GM19351 (cell line): Measurements from ENCODE around the gene ZNF217.
"Not testable (repeated sequence)": the region's sequence is repeated elsewhere in the genome, so short reads cannot be mapped to it uniquely, and the experiment has no call there.

Experiments used
- ATAC-seq: cut with Tn5 transposase; IDR thresholded peaks from one replicate; pipeline ENCODE4 v1.9.1; 2021; ENCODE audit warnings: mild to moderate bottlenecking, moderate library complexity; ENCODE audit not compliant: unreplicated experiment

The ZNF217 gene

DNA sequence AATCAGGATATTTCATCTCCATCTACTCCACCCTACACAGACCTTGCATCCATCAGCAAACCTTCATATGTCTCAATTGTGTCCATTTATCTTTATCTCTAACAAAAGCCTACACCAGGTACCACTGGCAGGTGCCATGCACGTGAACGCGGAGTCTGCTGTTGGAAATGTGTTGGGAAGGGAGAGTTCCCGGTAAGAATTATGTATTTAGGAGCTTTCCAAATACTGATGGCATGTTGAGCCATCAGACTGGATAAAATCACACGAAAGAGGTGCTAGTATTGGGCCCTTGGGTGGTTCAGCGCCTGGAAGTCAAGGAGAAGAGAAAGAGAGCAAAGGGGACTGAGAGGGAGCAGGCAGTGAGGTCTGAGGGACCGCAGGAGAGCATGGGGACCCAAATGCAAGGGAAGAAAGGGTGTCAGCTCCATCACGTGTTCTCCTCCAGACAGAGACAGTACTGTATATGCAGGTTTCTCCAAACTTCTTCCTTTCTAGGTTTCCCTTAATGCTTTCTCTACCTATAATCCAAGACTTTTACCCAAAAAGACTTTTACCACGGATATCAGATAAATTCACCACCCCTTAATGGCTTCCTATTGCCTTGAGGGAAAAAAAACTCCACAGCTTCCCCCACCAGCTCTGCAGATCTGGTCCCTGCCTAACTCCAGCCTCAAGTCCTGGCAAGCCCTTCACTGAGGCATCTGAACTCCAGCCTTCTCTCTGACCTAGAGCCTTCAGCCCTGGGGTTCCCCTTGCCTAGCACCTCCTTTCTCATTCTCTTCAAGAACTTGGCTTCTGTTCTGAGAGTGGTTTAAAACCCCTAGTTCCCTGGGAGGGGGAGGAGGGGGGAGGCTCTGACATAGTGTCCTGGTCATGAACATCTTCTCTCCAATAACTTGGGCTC is 4.8 kb upstream of the ZNF217 start:
- ATAC-seq = no peak

GRCh38 chr20:53597521-53598120 is 4.0 kb upstream of the ZNF217 start:
- ATAC-seq = no peak

DNA sequence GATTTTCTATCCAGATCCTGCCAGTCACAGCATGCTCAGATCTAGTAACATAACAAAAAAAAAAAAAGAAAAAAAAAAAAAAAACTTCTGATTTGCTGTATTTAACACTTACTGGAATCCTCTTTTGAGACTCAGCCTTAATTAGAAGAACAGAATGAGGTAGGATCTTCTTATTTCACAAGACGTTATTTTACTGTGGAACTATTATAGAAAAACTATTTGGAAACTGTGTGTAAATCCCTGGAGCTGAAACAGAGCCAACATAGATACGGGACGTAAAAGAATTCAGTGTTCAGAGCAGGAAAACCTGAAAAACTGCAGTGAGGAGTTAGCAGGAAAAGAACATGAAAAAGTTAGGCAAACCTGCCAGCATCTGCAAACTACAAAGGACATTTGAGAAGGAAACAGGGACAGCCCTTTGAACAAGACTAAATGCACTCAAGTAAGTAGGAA is 3.4 kb upstream of the ZNF217 start:
- ATAC-seq = no peak

DNA sequence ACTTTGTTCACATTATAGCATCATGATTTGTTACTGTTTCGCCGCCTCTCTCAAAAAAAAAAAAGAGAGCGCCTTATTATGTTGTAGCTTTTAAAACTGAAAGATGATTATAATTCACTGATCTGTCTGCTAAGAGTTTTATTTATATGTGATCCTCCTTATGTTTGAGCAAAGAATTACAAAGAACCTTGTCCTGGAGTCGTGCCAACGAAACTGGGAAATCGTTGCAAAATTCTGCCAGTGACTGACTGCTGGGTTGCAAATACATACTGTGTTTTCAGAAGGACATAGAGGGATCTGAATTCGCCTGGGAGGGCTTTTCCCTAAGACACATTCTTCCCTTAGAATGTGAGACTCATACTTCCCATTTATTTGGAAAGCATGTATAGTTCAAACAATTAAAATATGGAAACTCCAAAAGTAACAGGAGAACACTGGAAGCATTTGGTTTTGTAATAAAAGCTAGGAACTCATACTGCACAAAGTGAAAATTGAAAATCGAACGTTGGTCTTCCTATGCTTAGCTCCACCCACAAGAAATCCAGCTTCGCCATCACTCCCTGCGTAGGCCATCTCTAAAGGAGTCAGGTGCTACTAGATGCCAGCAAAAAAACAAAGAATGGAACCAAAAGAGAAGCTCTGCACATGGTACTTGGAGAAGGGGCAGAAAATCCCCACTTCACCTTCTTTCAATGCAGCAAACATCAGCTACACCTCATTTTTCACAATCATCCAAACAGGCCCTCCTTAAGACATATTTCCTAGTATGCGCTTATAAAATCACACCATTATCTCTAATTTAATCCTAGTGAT is 2.8 kb upstream of the ZNF217 start:
- ATAC-seq = not testable (repeated sequence)

DNA sequence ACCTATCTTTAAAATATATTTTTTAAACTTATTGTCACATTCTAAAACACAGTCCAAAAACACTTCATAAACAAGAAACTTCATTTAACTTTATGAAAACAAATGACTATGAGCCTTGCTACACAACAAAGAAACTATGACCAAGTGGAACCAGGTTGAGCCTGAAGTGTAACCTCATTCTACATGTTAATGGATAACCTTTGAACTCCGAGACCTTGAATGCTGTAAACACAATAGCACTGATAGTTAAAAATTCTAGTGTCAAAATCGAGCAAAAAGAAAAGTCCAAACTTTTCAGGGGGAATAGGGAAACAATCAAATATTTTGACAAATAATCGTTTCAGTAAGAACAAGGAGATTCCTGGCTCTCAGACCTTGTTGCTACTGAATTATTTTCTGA is 2.1 kb upstream of the ZNF217 start:
- ATAC-seq = not testable (repeated sequence)

GRCh38 chr20:53595018-53595378 is 1.4 kb upstream of the ZNF217 start:
- ATAC-seq = no peak

GRCh38 chr20:53594068-53595017 is 704 bp upstream of the ZNF217 start:
- ATAC-seq = peak; percentile 70

GRCh38 chr20:53592992-53593465 is 610 bp downstream of the ZNF217 start:
- no peak for ATAC-seq

GRCh38 chr20:53592454-53592991 is 1.1 kb downstream of the ZNF217 start:
- peak; percentile 17 for ATAC-seq

DNA sequence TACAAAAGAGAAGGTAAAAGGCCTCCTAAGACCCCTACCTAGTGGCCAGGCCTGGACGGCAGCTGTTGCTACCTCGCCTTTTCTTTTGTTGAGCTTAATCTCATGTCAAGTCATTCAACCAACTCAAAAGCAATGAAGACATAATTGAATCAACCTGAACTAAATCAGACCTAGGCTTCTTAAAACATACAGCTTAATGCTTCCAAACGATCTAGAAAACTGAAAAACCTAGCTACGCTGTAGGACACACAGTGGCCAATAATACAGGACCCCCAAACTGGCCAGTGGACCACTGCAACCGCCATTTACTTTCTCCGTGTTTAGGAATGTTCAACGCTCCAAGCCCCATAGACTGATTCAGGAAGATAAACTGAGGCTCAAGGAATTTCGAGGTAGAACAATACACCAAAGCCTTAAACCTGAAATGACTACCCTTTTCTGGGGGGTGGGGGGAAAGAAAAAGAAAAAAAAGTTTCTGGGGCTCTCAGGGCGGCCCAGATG is 1.6 kb downstream of the ZNF217 start:
- not testable (repeated sequence) for ATAC-seq

DNA sequence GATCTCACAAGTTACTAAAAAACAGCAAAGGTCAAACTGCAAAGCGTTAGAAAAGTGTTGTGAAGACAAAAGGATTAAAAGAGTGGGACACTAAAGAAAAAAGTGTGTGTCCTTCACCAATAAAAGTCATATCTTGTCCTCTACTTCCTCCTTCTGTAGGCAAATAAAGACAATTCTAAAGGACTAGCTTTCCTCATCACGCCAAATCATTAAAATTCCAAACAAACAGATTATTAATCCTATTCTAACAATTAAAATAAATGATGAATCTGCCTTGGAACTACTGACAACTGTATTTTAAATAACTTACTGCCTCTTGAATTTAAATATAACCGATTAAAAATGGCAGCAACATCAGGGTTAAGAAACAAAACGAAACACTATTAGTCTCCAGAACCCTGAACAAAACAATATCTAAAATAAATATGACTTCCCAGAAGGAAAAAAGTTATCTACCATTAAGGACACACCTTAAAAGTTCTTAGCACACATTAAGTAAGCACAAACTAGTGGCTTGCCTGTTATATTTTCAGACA is 2.4 kb downstream of the ZNF217 start:
- not testable (repeated sequence) for ATAC-seq

GRCh38 chr20:53590608-53591007 is 3.0 kb downstream of the ZNF217 start:
- not testable (repeated sequence) for ATAC-seq

DNA sequence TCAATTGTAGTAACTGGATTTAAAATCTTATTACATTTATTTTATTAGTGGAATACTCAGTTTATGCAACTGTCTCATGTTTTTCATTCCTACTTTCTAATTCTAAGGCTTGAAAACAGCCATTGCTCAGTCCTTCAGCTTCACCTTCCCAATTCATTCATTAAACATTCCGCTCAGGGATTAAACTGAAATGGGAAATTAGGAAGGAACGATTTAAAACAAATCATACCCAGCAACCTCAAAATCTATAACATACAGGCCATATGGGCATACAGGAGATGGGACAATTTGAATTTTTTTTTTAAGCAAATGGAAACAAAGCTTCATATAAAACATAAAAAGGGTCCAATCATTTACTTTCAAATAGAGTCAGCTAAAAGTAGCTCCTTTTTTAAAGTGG is 3.5 kb downstream of the ZNF217 start:
- ATAC-seq = not testable (repeated sequence)

DNA sequence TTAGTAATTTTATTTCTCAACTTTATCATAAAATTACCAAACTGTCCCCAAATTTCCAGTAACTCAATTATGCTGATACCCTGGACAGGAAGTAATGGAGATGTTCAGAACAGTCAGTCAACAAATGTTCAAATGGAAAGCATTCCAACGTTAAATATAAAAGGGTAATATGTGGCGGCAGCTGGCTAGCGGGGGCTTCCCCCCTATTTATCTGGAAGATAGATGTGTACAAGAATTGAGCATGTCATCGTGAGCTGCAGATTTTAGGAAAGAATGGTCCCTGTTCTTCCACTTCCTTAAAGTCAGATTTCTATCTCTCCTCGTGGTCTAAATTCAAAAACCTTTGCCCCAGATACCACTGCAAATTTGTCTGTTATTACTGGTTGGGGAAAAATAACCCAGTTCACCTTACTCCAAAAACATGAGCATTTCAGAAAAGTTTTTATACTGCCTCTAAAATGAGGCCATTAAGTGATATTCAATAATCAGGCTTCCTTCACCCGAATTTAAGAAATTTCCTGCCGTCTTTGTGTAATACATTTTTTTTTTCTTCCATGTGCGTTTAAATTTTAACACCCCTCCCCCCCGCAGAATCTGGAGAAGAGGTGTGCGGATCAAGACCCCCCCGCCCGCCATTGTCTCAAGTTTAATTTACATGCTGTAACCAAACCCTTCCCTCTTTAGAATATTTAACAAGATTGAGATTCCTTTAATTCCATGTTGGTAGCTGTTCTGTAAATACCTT is 4.1 kb downstream of the ZNF217 start:
- not testable (repeated sequence) for ATAC-seq

- ATAC-seq = not testable (repeated sequence)
Measured at GRCh38 chr20:53587157-53587703, 6.4 kb downstream of the ZNF217 start.

GRCh38 chr20:53586640-53587039 is 7.0 kb downstream of the ZNF217 start:
- no peak for ATAC-seq

- not testable (repeated sequence) for ATAC-seq
Measured at GRCh38 chr20:53585910-53586309, 7.7 kb downstream of the ZNF217 start.

- not testable (repeated sequence) for ATAC-seq
Measured at GRCh38 chr20:53585004-53585569, 8.6 kb downstream of the ZNF217 start.
